Measurements from ENCODE around the gene CNPY1. TPM values are rescaled to one million over a fixed set of nuclear protein-coding genes. Genes with fewer than 3 reads are reported as not detected.

CNPY1 gene
- total RNA-seq, 1 experiment from 2014 or later, result not detected

GRCh38 chr7:155505422-155505793 lies 41.0 kb downstream of the CNPY1 start:
- Histone ChIP-seq H3K4me3 (ENCODE audit: low read depth in 2 of 2, low read length in 2 of 2) (no peak overlapping the region), H3K27me3 (ENCODE audit: control insufficient read depth, insufficient read depth, low read length) (peaks cover 70% of the 10 kb centered on the region), H3K36me3 (ENCODE audit: control insufficient read depth, insufficient read depth, low read length) (no peaks in the 10 kb centered on the region), H3K27ac (ENCODE audit: low read length) (no peak overlapping the region), H3K4me1 (ENCODE audit: control insufficient read depth, insufficient read depth, low read length) (no peaks in the 10 kb centered on the region), H3K9me3 (ENCODE audit: control insufficient read depth, insufficient read depth, low read depth, low read length) (no peaks in the 10 kb centered on the region)
- intact Hi-C loops (cut with micrococcal nuclease; ENCODE audit: unreplicated experiment) (no loop called here), in situ Hi-C loops (cut with HindIII; ENCODE audit: low pct_unique_long_range_greater_than_20kb, low sequenced_read_pairs) (no loop called here)
- ATAC-seq (no peak), DNase-seq (ENCODE audit: low read depth, low spot score) (no peak)
- TF ChIP-seq CTCF (IDR thresholded peaks at IDR 0.05) (no peak), TCF7L2 (IDR thresholded peaks at IDR 0.05; ENCODE audit: low read depth, low read length) (no peak), POLR2AphosphoS5 (IDR thresholded peaks at IDR 0.05; ENCODE audit: low read depth, low read length) (no peak), SIN3A (IDR thresholded peaks at IDR 0.05; ENCODE audit: borderline replicate concordance, insufficient read depth, low read depth, low read length) (no peak), REST (IDR thresholded peaks at IDR 0.05; ENCODE audit: insufficient read depth in 1 of 2, low read depth in 2 of 2, low read length in 1 of 2) (no peak)
- no TSS peak for BruUV-seq (replicated peaks)
- ChIA-PET POLR2A (no interaction called here), CTCF (no interaction called here)

- DNase-seq (ENCODE audit: low read depth, low spot score) (no peak), ATAC-seq (no peak)
- no peak for TF ChIP-seq SIN3A (IDR thresholded peaks at IDR 0.05; ENCODE audit: borderline replicate concordance, insufficient read depth, low read depth, low read length)
- no peak for TF ChIP-seq CTCF (IDR thresholded peaks at IDR 0.05)
- intact Hi-C loops (cut with micrococcal nuclease; ENCODE audit: unreplicated experiment), result no loop called here
- ChIA-PET POLR2A (no interaction called here), CTCF (no interaction called here)
- in situ Hi-C loops (cut with HindIII; ENCODE audit: low pct_unique_long_range_greater_than_20kb, low sequenced_read_pairs), result no loop called here
- peaks cover 28% of the 10 kb centered on the region for H3K27me3 ChIP-seq (ENCODE audit: control insufficient read depth, insufficient read depth, low read length)
- no peak overlapping the region for H3K4me3 ChIP-seq (ENCODE audit: low read depth in 2 of 2, low read length in 2 of 2)
- H3K9me3 ChIP-seq (ENCODE audit: control insufficient read depth, insufficient read depth, low read depth, low read length), result no peaks in the 10 kb centered on the region
- no peak overlapping the region for H3K27ac ChIP-seq (ENCODE audit: low read length)
- BruUV-seq (replicated peaks), result no TSS peak
- no peaks in the 10 kb centered on the region for H3K4me1 ChIP-seq (ENCODE audit: control insufficient read depth, insufficient read depth, low read length)
- no peaks in the 10 kb centered on the region for H3K36me3 ChIP-seq (ENCODE audit: control insufficient read depth, insufficient read depth, low read length)
Observed at GRCh38 chr7:155497149-155497901, 49.0 kb downstream of the CNPY1 start.

All from Panc1 (cell line).